ENCODE measurements around the gene ALKBH2. TPM values are rescaled to one million over a fixed set of nuclear protein-coding genes. Genes with fewer than 3 reads are reported as not detected.

The ALKBH2 gene
- total RNA-seq, 1 donor from 2014 or later: 18.6 TPM

DNA sequence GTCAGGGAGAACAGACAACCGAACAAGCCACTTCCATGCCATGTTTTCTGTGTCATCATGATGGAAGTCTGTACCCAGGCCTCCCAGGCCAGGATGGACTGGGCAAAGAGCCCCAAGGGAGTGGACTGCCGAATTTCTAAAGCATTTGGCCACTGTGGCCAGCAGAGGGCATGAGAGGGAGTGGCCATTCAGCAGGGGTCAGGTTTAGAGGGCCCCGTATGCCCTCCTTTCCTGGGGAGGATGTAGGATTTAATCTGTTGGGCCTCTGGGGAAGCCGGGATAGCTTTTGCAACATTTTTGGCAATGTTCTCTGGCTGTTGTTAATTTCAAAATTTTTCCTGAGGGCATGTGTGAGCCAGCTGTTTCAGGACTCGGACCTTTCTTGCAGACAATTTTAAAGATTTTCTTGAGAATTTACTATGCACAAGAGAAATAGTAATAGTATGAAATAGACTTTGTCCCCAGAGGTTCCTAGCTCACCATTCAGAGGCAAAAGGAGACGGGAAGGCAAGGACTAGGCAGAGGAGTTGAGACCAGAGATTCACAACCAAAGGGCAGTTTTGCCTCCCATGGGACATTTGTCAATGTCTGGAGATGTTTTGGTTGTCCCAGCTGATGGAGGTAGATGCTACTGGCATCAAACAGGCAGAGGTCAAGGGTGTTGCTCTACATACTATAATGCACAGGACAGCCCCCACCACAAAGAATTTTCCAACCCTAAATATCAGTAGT, 41.1 kb upstream of the ALKBH2 start:
- intact Hi-C loops (cut with DNase I): no loop called here
- peak overlapping the region in 1 of 2 donors; percentile 31 for H3K27ac ChIP-seq
- no peak for DNase-seq (ENCODE audit: low spot score in 2 of 2)
- peaks cover 0 to under 1% of the 10 kb centered on the region in 2 donors for H3K36me3 ChIP-seq
- H3K9me3 ChIP-seq: no peaks in the 10 kb centered on the region
- TF ChIP-seq, protein P1, sequence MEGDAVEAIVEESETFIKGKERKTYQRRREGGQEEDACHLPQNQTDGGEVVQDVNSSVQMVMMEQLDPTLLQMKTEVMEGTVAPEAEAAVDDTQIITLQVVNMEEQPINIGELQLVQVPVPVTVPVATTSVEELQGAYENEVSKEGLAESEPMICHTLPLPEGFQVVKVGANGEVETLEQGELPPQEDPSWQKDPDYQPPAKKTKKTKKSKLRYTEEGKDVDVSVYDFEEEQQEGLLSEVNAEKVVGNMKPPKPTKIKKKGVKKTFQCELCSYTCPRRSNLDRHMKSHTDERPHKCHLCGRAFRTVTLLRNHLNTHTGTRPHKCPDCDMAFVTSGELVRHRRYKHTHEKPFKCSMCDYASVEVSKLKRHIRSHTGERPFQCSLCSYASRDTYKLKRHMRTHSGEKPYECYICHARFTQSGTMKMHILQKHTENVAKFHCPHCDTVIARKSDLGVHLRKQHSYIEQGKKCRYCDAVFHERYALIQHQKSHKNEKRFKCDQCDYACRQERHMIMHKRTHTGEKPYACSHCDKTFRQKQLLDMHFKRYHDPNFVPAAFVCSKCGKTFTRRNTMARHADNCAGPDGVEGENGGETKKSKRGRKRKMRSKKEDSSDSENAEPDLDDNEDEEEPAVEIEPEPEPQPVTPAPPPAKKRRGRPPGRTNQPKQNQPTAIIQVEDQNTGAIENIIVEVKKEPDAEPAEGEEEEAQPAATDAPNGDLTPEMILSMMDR (IDR thresholded peaks at IDR 0.05): peak in 2 of 3 experiments; percentile 18 to 22
- peaks cover 0 to 6% of the 10 kb centered on the region in 2 donors for H3K4me1 ChIP-seq
- H3K27me3 ChIP-seq: no peaks in the 10 kb centered on the region
- no peak overlapping the region for H3K4me3 ChIP-seq

DNA sequence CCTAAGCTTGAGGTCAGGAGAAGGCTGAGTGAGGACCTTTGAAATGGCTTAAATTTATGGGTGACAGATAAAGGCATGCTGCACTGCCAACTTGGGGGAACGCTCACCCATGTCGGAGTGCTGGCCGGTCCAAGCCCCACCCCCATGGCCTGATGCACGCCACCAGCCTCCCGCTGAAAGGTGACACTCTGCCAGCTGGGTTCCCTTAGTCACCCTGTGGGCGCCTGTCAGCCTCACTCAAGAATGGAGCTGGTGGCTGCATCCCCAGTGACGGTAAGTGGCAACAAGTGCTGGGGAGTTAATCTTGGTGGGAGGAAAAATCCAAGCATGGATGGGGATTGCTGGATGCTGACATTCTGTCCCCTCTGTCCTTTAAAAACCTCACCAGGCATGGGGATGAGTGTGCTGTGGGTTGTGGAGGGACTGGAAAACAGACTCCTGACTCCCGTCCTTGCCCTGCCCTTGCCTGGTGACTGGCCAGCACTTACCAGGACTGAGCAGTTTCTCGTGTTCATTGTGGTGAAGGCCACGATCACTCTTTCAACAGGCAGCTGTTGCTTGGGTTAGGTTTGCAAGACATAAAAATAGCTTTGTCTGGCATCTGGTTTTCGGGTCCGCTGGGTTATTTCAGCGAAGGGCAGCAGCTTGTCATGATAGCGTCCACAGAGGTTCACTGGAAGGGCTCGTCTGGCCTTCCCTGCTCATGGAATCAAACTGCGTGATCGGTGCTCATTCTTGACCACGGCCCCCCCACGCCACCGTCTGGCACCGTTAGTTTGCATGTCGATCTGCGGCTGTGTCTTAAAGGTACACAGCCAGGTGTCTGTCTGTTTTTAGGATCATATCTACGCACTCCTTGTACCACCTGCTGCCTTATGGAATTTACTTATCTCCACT, 38.1 kb upstream of the ALKBH2 start:
- TF ChIP-seq, protein P1 (IDR thresholded peaks at IDR 0.05): no peak
- no peaks in the 10 kb centered on the region for H3K9me3 ChIP-seq
- H3K36me3 ChIP-seq: no peaks in the 10 kb centered on the region
- DNase-seq (ENCODE audit: low spot score in 2 of 2): no peak
- H3K4me3 ChIP-seq: peak overlapping the region in 1 of 2 donors; percentile 34
- no peaks in the 10 kb centered on the region for H3K27me3 ChIP-seq
- H3K27ac ChIP-seq: peak overlapping the region; percentile 15 to 37
- intact Hi-C loops (cut with DNase I): no loop called here
- H3K4me1 ChIP-seq: peaks cover 0 to 6% of the 10 kb centered on the region in 2 donors

DNA sequence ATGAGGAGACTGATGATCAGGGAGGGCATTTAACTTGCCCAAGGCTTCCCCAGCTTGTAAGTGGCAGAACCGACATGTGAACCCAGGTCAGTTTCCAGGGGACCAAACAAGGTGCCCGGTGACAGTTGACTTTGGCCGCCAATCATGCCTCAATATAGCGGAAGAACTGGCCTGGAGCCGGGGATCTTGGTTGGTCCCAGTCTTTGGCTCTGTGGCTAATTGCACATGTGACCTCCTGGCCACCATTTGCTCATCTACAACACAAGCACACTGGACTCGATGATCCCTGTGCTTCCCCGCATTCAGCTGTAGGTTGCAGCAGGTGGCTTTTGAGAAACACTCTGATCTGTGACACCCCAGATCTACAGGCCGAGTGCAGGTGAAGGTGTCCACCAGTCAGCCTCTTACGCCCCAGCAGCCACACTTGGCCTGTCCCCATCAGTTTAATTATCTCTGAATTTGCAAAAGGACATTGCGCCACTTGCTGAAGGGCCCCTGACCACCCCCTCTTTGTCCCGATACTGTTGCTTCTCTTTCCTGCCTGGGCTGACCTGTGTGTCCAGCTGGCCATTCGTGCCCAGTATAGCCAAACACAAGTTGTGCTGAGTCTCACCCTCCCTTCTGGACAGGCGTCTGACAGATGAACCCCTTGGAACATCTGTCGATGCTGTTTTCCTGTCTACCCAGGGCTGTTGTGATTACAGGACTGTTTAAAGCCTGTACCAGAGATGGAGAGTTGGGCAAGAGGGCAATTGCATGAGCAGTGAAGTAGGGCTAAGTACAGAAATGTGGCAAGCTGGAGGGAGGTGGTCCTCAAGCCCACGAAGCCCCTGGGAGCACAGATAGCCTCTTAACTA, 37.3 kb upstream of the ALKBH2 start:
- TF ChIP-seq, protein P1 (IDR thresholded peaks at IDR 0.05): no peak
- Histone ChIP-seq H3K27me3 (no peaks in the 10 kb centered on the region), H3K9me3 (no peaks in the 10 kb centered on the region), H3K4me1 (peaks cover 0 to 6% of the 10 kb centered on the region in 2 donors), H3K4me3 (no peak overlapping the region), H3K27ac (peak overlapping the region in 1 of 2 donors; percentile 37), H3K36me3 (no peaks in the 10 kb centered on the region)
- intact Hi-C loops (cut with DNase I): no loop called here
- DNase-seq (ENCODE audit: low spot score in 2 of 2): no peak

DNA sequence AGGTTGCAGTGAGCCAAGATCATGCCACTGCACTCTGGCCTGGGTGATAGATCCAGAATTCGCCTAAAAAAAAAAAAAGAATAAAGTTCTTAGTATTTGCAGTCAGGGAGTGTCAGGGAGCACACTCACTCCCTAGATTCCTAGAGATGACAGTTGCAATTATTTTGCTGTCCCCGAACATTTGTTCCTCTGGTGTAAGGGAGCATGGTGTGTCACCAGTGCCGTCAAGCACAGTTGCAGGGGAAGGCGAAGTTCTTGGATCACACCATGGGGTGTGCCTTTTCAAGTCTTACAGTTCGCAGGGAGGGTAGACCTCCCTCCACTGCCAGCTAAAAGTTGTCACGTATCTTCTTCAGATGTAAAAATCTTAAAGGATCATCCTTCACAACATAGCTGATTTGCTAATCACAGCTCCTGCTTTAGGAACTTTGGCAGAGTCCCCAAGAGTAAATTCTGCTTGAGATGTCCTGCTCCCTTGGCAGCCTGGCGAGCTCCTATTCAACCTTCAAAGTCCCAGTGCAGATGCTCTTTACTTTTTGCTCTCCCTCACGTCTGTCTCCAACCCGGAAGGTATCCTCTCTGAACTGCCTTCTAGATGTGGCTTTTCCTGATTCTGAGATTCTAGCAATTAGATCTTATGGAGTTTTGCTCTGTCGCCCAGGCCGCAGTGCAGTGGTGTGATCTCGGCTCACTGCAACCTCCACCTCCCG, 34.4 kb upstream of the ALKBH2 start:
- no peak for DNase-seq (ENCODE audit: low spot score in 2 of 2)
- H3K4me3 ChIP-seq: no peak overlapping the region
- no peaks in the 10 kb centered on the region for H3K4me1 ChIP-seq
- H3K36me3 ChIP-seq: no peaks in the 10 kb centered on the region
- intact Hi-C loops (cut with DNase I): no loop called here
- TF ChIP-seq, protein P1 (IDR thresholded peaks at IDR 0.05): no peak
- no peak overlapping the region for H3K27ac ChIP-seq
- H3K27me3 ChIP-seq: no peaks in the 10 kb centered on the region
- H3K9me3 ChIP-seq: no peaks in the 10 kb centered on the region

DNA sequence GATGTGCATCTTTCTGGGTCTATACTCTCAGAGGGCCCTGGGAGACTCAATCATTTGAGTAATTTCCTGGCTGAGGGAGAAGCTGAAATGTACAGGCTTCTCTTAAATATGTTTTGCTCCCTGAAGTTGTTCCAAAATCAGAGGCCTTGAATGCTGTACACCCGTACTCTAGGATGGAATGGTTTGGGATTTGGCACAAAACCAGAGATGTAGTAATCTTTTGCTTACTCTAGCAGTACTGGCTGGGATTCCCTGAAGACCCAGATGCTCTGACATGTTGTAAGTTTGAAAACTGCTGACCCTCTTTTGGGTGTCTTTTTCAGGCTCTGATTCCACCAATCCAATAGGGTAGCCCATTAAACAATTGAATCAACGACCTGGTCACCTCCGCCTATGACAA, 33.5 kb upstream of the ALKBH2 start:
- DNase-seq (ENCODE audit: low spot score in 2 of 2): no peak
- Histone ChIP-seq H3K9me3 (no peaks in the 10 kb centered on the region), H3K36me3 (no peaks in the 10 kb centered on the region), H3K4me3 (no peak overlapping the region), H3K27me3 (no peaks in the 10 kb centered on the region), H3K4me1 (no peaks in the 10 kb centered on the region), H3K27ac (no peak overlapping the region)
- TF ChIP-seq, protein P1 (IDR thresholded peaks at IDR 0.05): no peak
- intact Hi-C loops (cut with DNase I): no loop called here
